Measurements from ENCODE around the gene GSTA3.
"Not testable (repeated sequence)": the region's sequence is repeated elsewhere in the genome, so short reads cannot be mapped to it uniquely, and the experiment has no call there.

The GSTA3 gene

DNA sequence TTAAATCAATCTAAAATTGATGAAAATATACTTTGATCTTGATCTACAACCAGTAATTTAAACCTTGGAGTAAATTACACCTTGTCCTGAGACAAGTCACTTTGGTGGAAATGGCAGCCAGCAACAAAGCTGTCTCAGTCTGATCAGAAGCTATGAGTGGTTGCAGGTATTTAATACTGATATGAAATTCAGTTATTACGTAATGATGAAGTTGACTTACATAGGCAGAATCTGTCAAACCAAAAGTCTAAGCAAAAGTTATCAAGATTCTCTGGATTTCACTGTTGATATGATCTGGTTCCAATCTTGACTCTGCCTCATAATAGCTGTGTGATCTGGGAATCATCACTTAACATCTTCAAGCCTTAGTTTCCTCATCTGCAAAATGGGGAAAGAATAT is 41.3 kb downstream of the GSTA3 start:
- Histone ChIP-seq H3K4me1 (no peaks in the 10 kb centered on the region), H3K4me2 (no peak overlapping the region), H3K27me3 (no peaks in the 10 kb centered on the region), H3K9me3 (replicated peaks in 1 of 11) (no peaks in the 10 kb centered on the region), H3K4me3 (no peak overlapping the region), H3K27ac (no peak overlapping the region), H4K20me1 (no peaks in the 10 kb centered on the region), H3K36me3 (no peaks in the 10 kb centered on the region), H3K9ac (no peak overlapping the region)
- peak in 2 of 11 experiments; percentile 35 to 53; a peak in 3 of 22 replicates for TF ChIP-seq Cebpa-rat (IDR thresholded peaks at IDR 0.05)

DNA sequence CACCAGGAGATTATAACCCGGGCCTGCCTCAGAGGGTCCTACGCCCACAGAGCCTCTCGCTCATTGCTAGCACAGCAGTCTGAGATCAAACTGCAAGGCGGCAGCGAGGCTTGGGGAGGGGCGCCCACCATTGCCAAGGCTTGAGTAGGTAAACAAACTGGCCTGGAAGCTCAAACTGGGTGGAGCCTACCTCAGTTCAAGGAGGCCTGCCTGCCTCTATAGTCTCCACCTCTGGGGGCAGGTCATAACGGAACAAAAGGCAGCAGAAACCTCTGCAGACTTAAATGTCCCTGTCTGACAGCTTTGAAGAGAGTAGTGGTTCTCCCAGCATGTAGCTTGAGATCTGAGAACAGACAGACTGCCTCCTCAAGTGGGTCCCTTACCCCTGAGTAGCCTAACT is 48.3 kb downstream of the GSTA3 start:
- not testable (repeated sequence) for H4K20me1 ChIP-seq; H3K4me3 ChIP-seq; H3K9ac ChIP-seq; H3K4me1 ChIP-seq; H3K9me3 ChIP-seq (replicated peaks in 1 of 11); H3K36me3 ChIP-seq; H3K4me2 ChIP-seq; H3K27me3 ChIP-seq; H3K27ac ChIP-seq

DNA sequence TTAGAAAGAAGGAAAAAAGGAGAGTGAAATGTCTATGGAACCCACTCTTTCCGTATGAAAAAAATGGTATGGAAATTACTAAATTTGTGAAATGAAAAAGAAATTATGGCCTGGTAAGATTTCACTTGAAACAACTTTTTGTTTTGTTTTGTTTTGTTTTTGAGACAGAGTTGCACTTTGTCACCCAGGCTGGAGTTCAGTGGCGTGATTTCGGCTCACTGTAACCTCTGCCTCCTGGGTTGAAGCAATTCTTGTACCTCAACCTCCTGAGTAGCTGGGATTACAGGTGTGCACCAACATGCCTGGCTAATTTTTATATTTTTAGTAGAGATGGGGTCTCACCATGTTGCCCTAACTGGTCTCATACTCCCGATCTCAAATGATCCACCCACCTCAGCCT is 51.1 kb downstream of the GSTA3 start:
- no peak overlapping the region for H3K4me2 ChIP-seq
- H3K4me3 ChIP-seq: no peak overlapping the region
- H3K27me3 ChIP-seq: no peaks in the 10 kb centered on the region
- H3K36me3 ChIP-seq: no peaks in the 10 kb centered on the region
- no peaks in the 10 kb centered on the region for H4K20me1 ChIP-seq
- no peaks in the 10 kb centered on the region for H3K4me1 ChIP-seq
- no peak overlapping the region for H3K27ac ChIP-seq
- no peak overlapping the region for H3K9ac ChIP-seq
- TF ChIP-seq Cebpa-rat (IDR thresholded peaks at IDR 0.05): no peak
- no peaks in the 10 kb centered on the region for H3K9me3 ChIP-seq (replicated peaks in 1 of 11)

DNA sequence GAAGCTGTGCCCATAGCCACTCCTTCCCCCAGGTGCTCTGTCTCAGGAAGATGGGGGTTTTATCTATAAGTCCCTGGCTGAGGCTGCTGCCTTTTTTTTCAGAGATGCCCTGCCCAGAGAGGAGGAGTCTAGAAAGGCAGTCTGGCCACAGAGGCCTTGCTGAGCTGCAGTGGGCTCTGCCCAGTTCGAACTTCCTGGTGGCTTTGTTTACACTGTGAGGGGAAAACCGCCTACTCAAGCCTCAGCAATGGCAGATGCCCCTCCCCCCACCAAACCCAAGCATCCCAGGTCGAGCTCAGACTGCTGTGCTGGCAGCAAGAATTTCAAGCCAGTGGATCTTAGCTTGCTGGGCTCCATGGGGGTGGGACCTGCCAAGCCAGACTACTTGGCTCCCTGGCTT is 53.4 kb downstream of the GSTA3 start:
- not testable (repeated sequence) for H3K4me1 ChIP-seq; H3K4me2 ChIP-seq; H3K36me3 ChIP-seq; H3K4me3 ChIP-seq; H3K9me3 ChIP-seq (replicated peaks in 1 of 11); H3K27ac ChIP-seq; H3K27me3 ChIP-seq; H4K20me1 ChIP-seq; H3K9ac ChIP-seq

DNA sequence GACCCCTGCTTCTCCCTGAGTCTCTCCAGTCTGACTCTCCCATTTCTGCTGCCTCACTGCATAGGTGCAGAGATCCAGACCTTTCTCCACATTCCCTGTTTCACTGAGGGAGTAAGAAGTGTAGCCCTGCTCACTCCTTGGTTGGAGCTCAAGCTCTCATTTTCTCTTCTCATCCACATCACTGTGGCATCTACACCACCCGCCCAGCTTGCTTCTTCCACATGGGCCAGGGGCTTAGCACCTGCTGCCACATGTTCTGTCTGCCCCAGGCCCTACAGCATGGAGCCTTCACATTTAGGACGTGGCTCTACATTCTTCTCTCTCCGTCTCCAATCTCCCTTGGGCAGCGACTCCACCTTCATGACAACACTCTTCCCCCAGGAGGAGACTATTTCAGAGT is 60.4 kb downstream of the GSTA3 start:
- Histone ChIP-seq H3K36me3 (no peaks in the 10 kb centered on the region), H3K4me2 (no peak overlapping the region), H3K27me3 (no peaks in the 10 kb centered on the region), H3K4me3 (no peak overlapping the region), H3K27ac (no peak overlapping the region), H4K20me1 (no peaks in the 10 kb centered on the region), H3K9me3 (replicated peaks in 1 of 11) (peaks cover 0 to 22% (median 13%) of the 10 kb centered on the region in 11 experiments; a peak in 18 of 22 replicates), H3K4me1 (no peaks in the 10 kb centered on the region), H3K9ac (no peak overlapping the region)
- TF ChIP-seq Cebpa-rat (IDR thresholded peaks at IDR 0.05): no peak
